Thyroid gland (tissue), 4 donors: ENCODE results near the gene TOLLIP. TPM values are rescaled to one million over a fixed set of nuclear protein-coding genes. Genes with fewer than 3 reads are reported as not detected.

Experiments
- DNase-seq, 2 donors: peaks; one replicate each; pipeline ENCODE4 v3.0.0-alpha.2; 2019
- H3K27ac ChIP-seq, 3 donors: fragments of 200-600 bp; sonication (generic); 1 replicate in 2 of 3; 2 replicates in 1 of 3; pipeline ENCODE4 v1.5.1; 2016 to 2019; ENCODE audit warnings: mild to moderate bottlenecking in 1 of 3, moderate library complexity in 1 of 3
- H3K27me3 ChIP-seq: fragments of 200-600 bp; sonication (generic); one replicate; pipeline ENCODE4 v1.5.1; 2019
- H3K36me3 ChIP-seq, 2 donors: fragments of 200-600 bp; sonication (generic); one replicate each; pipeline ENCODE4 v1.5.1; 2016 to 2019
- H3K4me1 ChIP-seq, 2 donors: fragments of 200-600 bp; sonication (generic); one replicate each; pipeline ENCODE4 v1.5.1; 2017 to 2019
- H3K4me3 ChIP-seq, 3 donors: fragments of 200-600 bp; sonication (generic); replicated peaks in 1 of 3; 1 replicate in 2 of 3; 2 replicates in 1 of 3; pipeline ENCODE4 v1.5.1; 2016; ENCODE audit warnings: mild to moderate bottlenecking in 1 of 3
- H3K9me3 ChIP-seq: fragments of 200-600 bp; sonication (generic); one replicate; pipeline ENCODE4 v1.5.1; 2017
- CTCF ChIP-seq, 6 experiments: fragments of 200-600 bp in 3 of 6; fragments of 450-650 bp in 3 of 6; sonication (generic) in 3 of 6; IDR thresholded peaks; one replicate each; pipeline ENCODE4 v1.5.1; 2016 to 2019; ENCODE audit warnings: antibody characterized with exemption in 6 of 6, mild to moderate bottlenecking in 2 of 6, inconsistent platforms in 1 of 6, moderate library complexity in 1 of 6
- POLR2A ChIP-seq, 2 donors: fragments of 450-650 bp; IDR thresholded peaks; one replicate each; pipeline ENCODE4 v1.6.1; 2017; ENCODE audit warnings: antibody characterized with exemption in 2 of 2, mild to moderate bottlenecking in 2 of 2, moderate library complexity in 1 of 2
- WGBS, 2 donors: methylation state at CpG; one replicate each; pipeline ENCODE4 v1.1.5; 2017; 5-methylcytosine and 5-hydroxymethylcytosine counted together
- intact Hi-C: fragments of 100-400 bp; cut with DNase I; formaldehyde crosslinking; loops from one replicate; pipeline ENCODE4 v1.15.1; 2023
- total RNA-seq, 4 donors: library from RNA; depleted of rRNA; stranded (reverse); fragments of >200 nt; gene quantifications; one replicate each; pipeline ENCODE4 v1.2.3, GENCODE V29; 2016

Gene TOLLIP
- total RNA-seq, 4 donors from 2014 or later: 37.1 to 74.4 (median 65.7) TPM

- Histone ChIP-seq H3K9me3 (no peaks in the 10 kb centered on the region), H3K27me3 (no peaks in the 10 kb centered on the region), H3K4me1 (no peaks in the 10 kb centered on the region), H3K4me3 (no peak overlapping the region), H3K36me3 (peaks cover 42 to 53% of the 10 kb centered on the region in 2 donors), H3K27ac (no peak overlapping the region)
- WGBS, 2 donors: 89 to 97% methylated on average over 6 to 7 of the region's 9 CpGs
- DNase-seq: no peak
- TF ChIP-seq POLR2A (IDR thresholded peaks at IDR 0.05) (no peak), CTCF (IDR thresholded peaks at IDR 0.05) (no peak)
- intact Hi-C loops: no loop called here
Observed at GRCh38 chr11:1287928-1288327, 21.5 kb downstream of the TOLLIP start.

- Histone ChIP-seq H3K27me3 (no peaks in the 10 kb centered on the region), H3K4me3 (no peak overlapping the region), H3K36me3 (peaks cover 49 to 53% of the 10 kb centered on the region in 2 donors), H3K4me1 (peaks cover 0 to 4% of the 10 kb centered on the region in 2 donors), H3K9me3 (no peaks in the 10 kb centered on the region), H3K27ac (no peak overlapping the region)
- WGBS, 2 donors: 92 to 94% methylated on average over 14 to 17 of the region's 17 CpGs
- intact Hi-C loops: no loop called here
- TF ChIP-seq POLR2A (IDR thresholded peaks at IDR 0.05): no peak
- no peak for TF ChIP-seq CTCF (IDR thresholded peaks at IDR 0.05)
- DNase-seq: no peak
Observed at GRCh38 chr11:1285876-1286275, 23.6 kb downstream of the TOLLIP start.

- Histone ChIP-seq H3K4me3 (no peak overlapping the region), H3K9me3 (no peaks in the 10 kb centered on the region), H3K4me1 (peaks cover 0 to 4% of the 10 kb centered on the region in 2 donors), H3K36me3 (peaks cover 53 to 55% of the 10 kb centered on the region in 2 donors), H3K27me3 (no peaks in the 10 kb centered on the region), H3K27ac (no peak overlapping the region)
- 98% methylated on average over 17 to 20 of the region's 23 CpGs for WGBS, 2 donors
- intact Hi-C loops: no loop called here
- TF ChIP-seq CTCF (IDR thresholded peaks at IDR 0.05) (no peak), POLR2A (IDR thresholded peaks at IDR 0.05) (no peak)
- no peak for DNase-seq
Observed at GRCh38 chr11:1285316-1285744, 24.1 kb downstream of the TOLLIP start.

- Histone ChIP-seq H3K36me3 (peaks cover 43 to 47% of the 10 kb centered on the region in 2 donors), H3K4me1 (peaks cover 0 to 4% of the 10 kb centered on the region in 2 donors), H3K27me3 (no peaks in the 10 kb centered on the region), H3K9me3 (no peaks in the 10 kb centered on the region), H3K4me3 (no peak overlapping the region), H3K27ac (no peak overlapping the region)
- intact Hi-C loops: no loop called here
- TF ChIP-seq POLR2A (IDR thresholded peaks at IDR 0.05): no peak
- TF ChIP-seq CTCF (IDR thresholded peaks at IDR 0.05): no peak
- DNase-seq: no peak
- WGBS, 2 donors: 92% methylated on average over 4 to 8 of the region's 8 CpGs
Observed at GRCh38 chr11:1283906-1284305, 25.5 kb downstream of the TOLLIP start.

GRCh38 chr11:1283091-1283511 is 26.3 kb downstream of the TOLLIP start:
- WGBS, 2 donors: 94 to 97% methylated on average over 10 to 18 of the region's 18 CpGs
- Histone ChIP-seq H3K27ac (no peak overlapping the region), H3K27me3 (no peaks in the 10 kb centered on the region), H3K36me3 (peaks cover 34 to 40% of the 10 kb centered on the region in 2 donors), H3K4me3 (no peak overlapping the region), H3K9me3 (no peaks in the 10 kb centered on the region), H3K4me1 (peaks cover 0 to 4% of the 10 kb centered on the region in 2 donors)
- DNase-seq: no peak
- TF ChIP-seq CTCF (IDR thresholded peaks at IDR 0.05) (no peak), POLR2A (IDR thresholded peaks at IDR 0.05) (no peak)
- intact Hi-C loops: no loop called here
